ENCODE results near the gene SREBF1.

GRCh38 chr17:17865035-17865434 is 28.2 kb upstream of the SREBF1 start:
- TF ChIP-seq POLR2AphosphoS5 (IDR thresholded peaks at IDR 0.05) (no peak), EP300 (IDR thresholded peaks at IDR 0.05) (no peak), CTCF (IDR thresholded peaks at IDR 0.05) (no peak)
